ENCODE data around the gene PRAMEF17.
"Not testable (repeated sequence)": the region's sequence is repeated elsewhere in the genome, so short reads cannot be mapped to it uniquely, and the experiment has no call there.

The PRAMEF17 gene, protein sequence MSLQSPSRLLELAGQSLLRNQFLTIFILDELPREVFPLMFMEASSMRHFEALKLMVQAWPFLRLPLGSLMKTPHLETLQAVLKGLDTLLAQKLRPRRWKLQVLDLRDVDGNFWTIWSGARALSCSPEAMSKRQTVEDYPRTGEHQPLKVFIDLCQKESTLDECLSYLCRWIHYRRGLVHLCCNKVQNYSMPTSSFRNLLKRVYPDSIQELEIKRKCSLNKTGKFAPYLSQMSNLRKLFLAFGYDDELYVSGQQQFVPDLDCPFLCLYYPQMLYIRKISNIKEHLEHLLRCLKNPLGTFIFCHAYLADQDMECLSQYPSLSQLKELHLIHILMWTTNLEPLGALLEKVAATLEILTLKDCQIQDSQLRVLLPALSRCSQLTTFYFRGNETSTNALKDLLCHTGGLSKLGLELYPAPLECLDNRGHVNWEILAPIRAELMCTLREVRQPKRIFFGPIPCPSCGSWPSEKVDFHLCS

DNA sequence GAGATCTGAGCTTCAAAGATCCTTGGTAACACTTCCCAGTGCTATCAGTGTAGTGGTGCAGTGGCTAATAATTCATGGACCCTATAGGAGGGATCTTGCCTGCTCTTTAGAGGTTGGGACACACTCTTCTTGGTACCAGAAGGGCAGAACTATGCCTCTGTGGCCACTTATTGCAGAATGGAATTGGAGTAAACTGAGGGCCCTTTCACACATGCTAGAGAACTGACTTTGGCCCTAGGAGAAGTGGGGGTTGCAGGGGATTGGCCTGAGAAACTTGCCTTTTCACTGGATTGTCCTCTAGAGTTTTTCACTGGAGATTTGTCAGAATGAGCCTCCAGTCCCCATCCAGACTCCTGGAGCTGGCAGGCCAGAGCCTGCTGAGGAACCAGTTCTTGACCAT, at the start of gene PRAMEF17:
TSS of gene PRAMEF17 (plus strand) at position 301 of the 400 bp plus-strand sequence. CDS start at position 327, 26 bp downstream.
- not testable (repeated sequence) for DNase-seq

DNA sequence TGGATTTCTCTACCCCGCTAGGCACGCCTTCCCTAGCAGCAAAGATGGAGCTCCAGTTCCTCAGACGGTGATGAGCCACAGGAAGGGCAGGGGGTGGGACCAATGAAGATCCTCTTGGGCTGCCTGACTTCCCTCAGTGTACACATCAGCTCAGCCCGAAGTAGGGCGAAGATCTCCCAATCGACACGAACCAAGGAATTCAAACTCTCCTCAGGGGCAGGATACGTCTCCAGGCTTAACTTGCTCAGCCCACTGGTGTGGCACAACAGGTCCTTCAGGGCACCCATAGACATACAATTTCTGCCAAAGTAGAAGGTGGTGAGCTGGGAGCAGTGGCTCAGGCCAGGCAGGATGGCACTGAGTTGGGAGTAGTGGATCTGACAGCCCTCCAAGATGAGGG, 46.9 kb upstream of the PRAMEF17 start:
- not testable (repeated sequence) for DNase-seq

DNA sequence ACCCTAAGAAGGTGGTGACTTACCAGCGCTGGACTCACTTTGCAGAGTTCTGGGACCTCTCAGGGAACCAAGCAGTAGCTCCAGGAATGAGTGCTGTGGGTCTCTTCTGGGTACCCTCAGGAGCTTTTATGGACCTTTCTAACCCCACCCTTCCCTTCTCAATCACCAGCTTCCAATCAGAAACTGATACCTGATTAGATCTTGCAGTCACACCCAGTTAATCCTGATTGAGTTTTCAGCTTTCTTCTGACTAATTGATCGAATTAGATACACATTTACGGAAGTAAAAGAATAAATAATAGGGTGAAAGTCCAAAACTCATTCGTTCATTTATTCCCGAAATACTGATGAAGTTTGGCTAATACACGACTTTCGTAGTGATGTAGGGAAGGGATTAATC, 42.4 kb upstream of the PRAMEF17 start, which contains the start of gene PRAMEF14:
TSS of gene PRAMEF14 (minus strand) at position 101 of the 400 bp plus-strand sequence. CDS start 1,820 bp downstream, outside the sequence.
- DNase-seq, result not testable (repeated sequence)

DNA sequence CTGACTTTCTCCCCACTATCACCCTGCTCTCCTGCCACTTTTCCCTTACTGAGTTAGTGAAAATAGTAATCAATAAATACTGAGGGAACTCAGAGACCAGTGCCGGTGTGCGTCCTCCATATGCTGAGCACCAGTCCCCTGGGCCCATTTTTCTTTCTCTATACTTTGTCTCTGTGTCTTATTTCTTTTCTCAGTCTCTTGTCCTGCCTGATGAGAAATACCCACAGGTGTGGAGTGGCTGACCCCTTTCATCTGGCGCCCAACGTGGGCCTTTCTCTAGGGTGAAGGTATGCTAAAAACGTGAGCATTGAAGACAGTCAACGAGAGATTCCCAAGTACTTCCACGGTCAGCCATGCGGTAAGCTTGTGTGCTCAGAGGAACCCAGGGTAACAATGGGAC, 36.0 kb upstream of the PRAMEF17 start:
- DNase-seq, result not testable (repeated sequence)

DNA sequence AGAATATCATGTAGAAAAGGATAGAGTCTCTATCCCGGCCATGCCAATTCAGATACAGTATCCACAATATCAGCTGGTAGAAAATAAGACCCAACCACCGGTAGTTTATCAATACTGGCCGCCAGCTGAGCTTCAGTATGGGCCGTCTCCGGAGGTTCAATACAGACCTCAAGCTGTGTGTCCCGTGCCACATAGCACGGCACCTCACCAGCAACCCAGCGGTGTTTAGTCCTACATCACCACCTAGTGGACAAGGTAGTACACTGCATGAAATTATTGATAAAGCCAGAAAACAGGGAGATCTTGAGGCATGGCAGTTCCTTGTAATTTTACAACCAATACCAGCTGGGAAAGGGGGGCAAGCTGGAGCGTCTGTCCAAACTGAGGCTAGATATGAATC, 35.0 kb upstream of the PRAMEF17 start:
- DNase-seq, result not testable (repeated sequence)

DNA sequence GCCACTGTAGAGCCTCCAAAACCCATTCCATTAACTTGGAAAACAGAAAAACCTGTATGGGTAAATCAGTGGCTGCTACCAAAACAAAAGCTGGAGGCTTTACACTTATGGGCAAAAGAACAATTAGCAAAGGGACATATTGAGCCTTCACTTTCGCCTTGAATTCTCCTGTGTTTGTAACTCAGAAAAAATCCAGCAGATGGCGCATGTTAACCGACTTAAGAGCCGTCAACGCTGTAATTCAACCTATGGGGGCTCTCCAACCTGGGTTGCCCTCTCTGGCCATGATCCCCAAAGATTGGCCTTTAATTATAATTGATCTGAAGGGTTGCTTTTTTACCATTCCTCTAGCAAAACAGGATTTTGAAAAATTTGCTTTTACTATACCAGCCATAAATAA, 32.7 kb upstream of the PRAMEF17 start:
- peak; percentile 19 for DNase-seq

DNA sequence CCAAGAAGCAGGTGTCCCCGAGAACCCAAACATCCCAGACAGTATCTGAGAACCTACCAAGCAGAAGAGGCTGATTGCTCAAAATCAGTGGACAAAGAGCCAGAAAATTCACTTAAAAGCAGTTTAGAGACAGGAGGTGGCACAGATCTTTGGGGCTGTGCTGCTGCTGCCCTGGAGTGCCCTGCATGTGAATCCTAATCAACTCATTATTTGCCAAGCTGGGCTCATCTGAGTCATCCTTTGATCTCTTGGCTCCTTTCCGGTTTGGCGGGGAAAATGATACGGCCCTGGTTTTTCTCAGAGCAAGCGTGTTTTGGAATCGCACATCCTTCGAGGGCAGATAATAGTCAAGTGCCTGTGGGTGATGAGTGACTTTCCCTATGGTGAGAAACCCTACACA, 27.1 kb upstream of the PRAMEF17 start:
- not testable (repeated sequence) for DNase-seq

DNA sequence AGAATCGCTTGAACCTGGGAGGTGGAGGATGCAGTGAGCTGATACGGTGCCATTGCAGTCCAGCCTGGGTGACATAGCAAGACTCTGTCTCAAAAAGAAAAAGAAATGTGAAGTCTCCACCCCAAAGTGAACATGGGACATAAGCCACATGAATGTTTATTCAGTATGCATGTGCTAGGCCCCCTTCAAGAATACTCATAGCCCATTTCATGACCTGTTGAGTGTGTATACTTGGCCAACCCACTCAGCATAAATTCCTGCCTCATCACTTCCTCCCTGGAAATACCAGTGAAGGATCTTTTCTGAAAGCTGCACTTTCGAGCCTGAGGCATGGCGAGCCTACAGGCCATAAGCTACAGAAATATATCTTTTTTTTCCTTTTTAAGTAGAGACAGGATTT, 24.5 kb upstream of the PRAMEF17 start:
- DNase-seq, result not testable (repeated sequence)

DNA sequence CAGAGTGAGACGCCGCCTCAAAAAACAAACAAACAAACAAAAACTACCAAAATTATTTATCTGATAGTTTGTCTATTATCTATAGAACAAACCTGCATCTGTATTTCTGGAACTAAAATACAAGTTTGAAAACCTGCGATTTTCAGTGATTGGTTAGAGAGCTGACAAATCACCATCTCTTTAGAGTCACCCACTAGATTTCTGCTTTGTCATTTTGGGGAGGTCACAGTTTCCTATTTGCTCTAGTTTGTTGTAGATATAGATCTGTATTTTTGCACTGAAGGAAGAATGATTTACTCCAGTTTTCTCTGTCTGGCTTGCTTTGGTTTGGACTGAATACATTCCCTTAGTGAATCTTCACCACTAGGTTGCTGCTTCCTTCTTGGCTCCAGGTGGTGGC, 22.9 kb upstream of the PRAMEF17 start:
- not testable (repeated sequence) for DNase-seq

DNA sequence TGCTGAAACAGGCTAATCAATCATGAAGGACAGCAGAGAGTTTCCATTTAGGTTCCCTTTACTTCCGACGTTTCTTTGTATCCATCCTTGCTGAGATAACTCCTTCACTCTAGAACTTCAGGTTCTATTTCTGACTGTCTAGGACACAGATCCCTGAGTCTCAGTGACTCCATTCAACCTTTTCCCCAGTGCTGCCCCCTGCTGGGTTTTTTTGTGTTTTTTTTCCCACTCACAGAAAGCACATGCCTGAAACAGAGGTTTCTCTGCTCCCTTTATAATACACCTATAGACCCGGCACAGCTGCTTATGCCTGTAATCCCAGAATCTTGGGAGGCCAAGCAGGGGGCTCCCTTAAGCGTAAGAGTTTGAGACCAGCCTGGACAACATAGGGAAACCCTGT, 20.9 kb upstream of the PRAMEF17 start:
- DNase-seq, result not testable (repeated sequence)

DNA sequence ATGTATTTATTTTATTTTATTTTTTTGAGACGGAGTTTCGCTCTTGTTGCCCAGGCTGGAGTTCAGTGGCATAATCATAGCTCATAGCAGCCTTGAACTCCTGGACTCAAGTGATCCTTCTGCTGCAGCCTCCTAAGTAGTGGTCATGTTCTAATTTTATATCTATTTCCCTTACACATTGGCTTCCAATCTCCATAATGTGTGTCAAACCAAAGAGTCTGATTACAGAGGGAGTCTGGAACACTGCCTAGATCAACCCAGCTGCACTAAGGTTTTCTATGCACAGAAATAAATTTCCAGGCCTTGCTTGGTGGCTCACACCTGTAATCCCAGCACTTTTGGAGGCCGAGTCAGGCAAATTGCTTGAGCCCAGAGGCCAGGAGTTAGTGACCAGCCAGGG, 10.4 kb upstream of the PRAMEF17 start:
- not testable (repeated sequence) for DNase-seq

DNA sequence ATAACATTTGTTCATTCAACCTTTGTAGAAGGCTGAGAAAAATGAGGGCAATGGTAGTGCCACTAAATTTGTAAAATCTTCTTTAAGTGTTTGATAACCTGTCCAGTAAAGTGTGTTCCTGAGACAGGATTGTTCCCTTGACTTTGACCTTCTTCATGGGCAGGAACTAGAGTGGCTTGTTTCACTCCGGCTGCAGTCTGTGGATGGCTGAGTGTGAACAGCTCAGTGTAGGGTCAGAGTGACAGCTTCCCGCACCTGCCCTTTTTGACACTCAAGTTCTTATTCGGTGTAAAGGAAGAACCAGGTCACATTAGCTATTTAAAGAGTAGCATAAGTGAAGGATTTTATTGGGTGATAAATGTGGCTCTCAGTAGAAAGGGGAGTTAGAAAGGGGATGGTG, 9.1 kb upstream of the PRAMEF17 start:
- not testable (repeated sequence) for DNase-seq

DNA sequence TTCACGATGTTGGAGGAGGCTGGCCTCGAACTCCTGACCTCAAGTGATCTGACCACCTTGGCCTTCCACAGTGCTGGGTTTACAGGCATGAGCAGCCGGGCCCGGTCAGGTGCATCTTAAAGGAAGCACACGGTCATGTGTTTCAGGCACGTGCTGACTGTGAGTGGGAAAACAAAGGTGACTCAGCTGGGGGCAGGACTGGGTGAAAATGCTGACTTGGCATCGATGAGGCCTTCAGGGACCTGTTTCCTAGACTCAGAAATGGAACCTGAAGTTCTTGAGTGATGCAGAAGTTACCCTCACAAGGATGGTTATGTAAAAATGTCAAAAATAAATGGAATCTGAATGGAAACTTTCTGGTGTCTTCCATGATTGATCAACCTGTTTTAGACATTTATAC, 3.6 kb downstream of the PRAMEF17 start:
- not testable (repeated sequence) for DNase-seq

DNA sequence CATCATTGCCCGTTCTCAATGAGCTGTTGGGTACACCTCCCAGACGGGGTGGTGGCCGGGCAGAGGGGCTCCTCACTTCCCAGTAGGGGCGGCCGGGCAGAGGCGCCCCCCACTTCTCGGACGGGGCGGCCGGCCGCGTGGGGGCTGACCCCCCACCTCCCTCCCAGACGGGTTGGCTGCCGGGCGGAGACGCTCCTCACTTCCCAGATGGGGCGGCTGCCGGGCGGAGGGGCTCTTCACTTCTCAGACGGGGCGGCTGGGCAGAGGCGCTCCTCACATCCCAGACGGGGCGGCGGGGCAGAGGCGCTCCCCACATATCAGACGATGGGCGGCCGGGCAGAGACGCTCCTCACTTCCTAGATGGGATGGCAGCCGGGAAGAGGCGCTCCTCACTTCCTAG, 5.3 kb downstream of the PRAMEF17 start:
- not testable (repeated sequence) for DNase-seq

DNA sequence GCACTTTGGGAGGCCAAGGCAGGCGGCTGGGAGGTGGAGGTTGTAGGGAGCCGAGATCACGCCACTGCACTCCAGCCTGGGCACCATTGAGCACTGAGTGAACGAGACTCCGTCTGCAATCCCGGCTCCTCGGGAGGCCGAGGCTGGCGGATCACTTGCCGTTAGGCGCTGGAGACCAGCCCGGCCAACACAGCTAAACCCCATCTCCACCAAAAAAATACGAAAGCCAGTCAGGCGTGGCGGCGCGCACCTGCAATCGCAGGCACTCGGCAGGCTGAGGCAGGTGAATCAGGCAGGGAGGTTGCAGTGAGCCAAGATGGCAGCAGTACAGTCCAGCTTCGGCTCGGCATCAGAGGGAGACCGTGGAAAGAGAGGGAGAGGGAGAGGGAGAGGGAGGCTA, 5.9 kb downstream of the PRAMEF17 start:
- DNase-seq, result not testable (repeated sequence)

DNA sequence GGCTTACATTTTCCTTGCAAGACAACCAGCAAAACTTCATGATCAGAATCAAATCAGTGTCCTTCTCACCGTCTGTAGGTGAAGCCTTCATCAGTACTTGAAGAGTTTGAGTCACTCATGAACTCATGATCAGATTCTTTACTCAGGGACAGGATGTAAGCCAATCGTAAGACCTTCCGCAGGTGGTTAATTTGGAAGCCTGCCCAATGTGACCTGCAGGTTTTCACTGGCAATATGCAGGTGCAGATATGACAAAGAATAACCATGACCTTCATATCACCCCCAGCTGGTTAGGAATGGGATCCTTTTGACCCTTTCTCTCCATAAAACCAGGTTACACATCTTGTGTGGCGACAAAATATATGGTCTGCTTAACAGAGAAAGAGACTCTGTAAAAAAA, 18.4 kb downstream of the PRAMEF17 start:
- no peak for DNase-seq

DNA sequence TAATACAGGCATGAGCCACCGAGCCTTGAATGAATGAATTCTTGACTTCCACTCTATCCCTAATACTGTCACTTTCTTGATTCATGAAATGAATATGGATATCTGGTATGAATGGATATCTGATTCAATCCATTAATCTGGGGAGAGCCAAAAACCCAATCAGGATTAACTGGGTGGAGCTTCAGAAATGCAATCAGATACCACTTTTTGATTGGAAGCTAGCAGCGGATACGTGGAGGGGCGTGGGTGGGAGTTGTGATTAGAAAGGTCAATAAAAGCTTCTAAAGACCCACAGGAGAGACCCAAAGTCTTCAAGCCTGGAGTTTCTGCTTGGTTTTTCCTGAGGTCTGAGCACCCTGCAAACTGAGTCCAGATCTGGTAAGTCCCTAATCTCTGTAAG, 20.7 kb downstream of the PRAMEF17 start, which contains the start of gene PRAMEF20:
TSS of gene PRAMEF20 (plus strand) at position 301 of the 400 bp plus-strand sequence. CDS start 5,905 bp downstream, outside the sequence.
- not testable (repeated sequence) for DNase-seq

DNA sequence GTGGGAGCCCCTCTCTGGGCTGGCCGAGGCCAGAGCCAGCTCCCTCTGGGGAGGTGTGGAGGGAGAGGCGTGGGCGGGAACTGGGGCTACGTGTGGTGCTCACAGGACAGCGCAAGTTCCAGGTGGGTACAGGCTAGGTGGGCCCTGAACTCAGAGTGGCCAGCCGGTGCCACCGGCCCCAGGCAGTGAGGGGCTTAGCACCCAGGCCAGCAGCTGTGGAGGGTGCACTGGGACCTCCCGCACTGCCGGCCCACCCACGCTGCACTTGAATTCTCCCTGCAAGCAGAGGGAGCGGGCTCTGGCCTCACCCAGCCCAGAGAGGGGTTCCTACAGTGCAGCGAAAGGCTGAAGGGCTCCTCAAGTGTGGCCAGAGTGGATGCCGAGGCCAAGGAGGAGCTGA, 41.1 kb downstream of the PRAMEF17 start:
- no peak for DNase-seq

DNA sequence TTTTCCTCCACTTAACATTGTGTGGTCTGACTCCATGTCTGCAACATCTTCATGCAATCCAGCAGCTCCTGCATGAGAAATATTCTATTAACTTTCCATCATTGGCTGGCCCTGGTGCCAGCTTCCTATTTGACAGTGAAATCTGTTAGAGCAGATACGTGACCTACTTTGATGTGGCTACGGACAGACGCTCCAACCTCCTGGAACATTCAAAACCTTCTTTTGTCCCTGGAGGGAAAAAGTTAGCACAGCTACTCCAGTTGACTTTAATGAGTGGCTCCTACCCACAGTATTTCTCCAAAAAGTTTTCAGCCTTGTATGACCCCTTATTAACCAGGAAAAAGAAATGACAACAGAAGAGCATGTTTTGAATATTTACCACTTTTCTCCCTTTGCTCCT, 42.8 kb downstream of the PRAMEF17 start:
- DNase-seq, result no peak

DNA sequence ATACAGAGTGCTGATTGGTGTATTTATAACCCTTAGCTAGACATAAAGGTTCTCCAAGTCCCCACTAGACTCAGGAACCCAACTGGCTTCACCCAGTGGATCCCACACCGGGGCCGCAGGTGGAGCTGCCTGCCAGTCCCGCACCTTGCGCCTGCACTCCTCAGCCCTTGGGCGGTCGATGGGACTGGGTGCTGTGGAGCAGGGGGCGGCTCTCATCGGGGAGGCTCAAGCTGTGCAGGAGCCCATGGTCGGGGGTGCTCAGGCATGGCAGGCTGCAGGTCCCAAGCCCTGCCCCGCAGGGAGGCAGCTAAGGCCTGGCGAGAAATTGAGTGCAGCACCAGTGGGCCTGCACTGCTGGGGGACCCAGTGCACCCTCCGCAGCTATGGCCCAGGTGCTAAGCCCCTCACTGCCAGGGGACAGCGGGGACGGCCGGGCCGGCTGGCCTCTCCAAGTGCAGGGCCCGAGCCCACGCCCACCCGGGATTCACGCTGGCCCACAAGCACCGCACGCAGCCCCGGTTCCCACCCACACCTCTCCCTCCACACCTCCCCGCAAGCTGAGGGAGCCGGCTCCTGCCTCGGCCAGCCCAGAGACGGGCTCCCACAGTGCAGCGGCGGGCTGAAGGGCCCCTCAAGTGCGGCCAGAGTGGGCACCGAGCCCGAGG, 44.4 kb downstream of the PRAMEF17 start:
- not testable (repeated sequence) for DNase-seq

DNA sequence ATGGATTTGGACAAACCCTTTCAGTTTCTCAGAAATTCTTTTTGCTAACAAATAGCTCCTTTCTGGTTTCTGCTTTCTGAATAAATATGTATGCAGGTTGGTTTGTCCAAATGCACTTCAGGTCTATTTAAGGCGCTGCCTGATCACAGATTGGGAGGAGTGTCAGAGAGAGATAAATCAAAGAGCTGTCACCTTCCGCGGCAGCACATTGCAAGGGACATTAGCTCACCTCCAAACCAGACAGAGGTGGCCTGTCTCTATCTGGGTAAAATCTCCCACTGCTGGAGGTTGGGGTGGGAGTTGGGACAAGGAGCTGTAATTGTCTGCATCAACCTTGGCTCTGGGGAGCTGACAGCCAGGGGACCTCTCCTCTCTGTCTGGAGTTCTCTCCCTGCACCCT, 46.0 kb downstream of the PRAMEF17 start:
- DNase-seq, result no peak

DNA sequence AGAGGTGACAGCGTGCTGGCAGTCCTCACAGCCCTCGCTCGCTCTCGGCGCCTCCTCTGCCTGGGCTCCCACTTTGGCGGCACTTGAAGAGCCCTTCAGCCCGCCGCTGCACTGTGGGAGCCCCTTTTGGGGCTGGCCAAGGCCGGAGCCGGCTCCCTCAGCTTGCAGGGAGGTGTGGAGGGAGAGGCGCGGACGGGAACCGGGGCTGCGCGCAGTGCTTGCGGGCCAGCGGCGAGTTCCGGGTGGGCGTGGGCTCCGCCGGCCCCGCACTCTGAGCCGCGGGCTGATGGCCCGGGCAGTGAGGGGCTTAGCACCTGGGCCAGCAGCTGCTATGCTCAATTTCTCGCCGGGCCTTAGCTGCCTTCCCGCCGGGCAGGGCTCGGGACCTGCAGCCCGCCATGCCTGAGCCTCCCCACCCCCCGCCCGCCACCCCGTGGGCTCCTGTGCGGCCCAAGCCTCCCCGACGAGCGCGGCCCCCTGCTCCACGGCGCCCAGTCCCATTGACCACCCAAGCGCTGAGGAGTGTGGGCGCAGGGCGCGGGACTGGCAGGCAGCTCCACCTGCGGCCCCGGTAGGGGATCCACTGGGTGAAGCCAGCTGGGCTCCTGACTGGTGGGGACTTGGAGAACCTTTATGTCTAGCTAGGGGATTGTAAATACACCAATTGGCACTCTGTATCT, 49.8 kb downstream of the PRAMEF17 start:
- not testable (repeated sequence) for DNase-seq

Measured in NCI-H748 treated with DMSO at 0.1 percent for 48 hours (cell line).